Measurements from ENCODE around the gene ALDH9A1.

DNA sequence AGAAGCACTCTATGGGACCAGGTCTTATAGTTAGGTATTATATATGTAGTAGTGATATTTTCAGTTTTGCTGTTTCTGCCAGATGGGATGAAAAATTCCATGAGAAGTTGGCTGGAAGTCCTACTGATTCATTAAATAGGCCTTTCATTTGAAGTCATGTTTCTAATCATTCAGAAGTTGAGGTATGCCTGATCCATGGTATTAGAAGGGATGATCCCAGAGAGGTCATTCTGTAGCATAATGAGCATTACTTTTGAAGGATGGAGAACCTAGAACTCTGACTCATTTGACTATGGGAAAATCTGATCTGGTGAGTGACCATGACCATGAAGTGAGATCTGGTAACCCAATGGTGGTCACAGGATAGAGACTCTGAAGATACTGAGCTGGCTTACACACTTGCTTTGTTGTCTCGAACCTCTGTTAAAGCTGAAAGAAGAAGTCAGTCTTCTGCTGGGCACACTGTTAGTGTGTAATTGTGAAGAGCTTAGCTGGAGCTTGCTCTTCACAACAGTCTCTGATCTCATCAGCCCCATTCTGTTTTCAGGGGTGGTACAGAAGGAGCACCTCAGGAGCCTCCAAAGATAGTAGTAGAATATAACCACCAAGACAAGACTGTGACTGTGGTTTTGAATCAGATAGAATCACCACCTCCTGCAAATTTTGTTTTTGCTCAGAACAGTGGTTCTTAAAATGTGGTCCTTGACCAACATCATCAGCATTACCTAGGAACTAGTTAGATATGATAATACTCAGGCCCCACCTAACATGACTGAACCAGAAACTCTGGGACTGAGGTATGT is 58.3 kb downstream of the ALDH9A1 start:
- TF ChIP-seq, protein P1, sequence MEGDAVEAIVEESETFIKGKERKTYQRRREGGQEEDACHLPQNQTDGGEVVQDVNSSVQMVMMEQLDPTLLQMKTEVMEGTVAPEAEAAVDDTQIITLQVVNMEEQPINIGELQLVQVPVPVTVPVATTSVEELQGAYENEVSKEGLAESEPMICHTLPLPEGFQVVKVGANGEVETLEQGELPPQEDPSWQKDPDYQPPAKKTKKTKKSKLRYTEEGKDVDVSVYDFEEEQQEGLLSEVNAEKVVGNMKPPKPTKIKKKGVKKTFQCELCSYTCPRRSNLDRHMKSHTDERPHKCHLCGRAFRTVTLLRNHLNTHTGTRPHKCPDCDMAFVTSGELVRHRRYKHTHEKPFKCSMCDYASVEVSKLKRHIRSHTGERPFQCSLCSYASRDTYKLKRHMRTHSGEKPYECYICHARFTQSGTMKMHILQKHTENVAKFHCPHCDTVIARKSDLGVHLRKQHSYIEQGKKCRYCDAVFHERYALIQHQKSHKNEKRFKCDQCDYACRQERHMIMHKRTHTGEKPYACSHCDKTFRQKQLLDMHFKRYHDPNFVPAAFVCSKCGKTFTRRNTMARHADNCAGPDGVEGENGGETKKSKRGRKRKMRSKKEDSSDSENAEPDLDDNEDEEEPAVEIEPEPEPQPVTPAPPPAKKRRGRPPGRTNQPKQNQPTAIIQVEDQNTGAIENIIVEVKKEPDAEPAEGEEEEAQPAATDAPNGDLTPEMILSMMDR (IDR thresholded peaks at IDR 0.05 in 2 of 3, conservative IDR thresholded peaks at IDR 0.05 in 1 of 3; ENCODE audit: control insufficient read depth in 2 of 3, extremely low read depth in 1 of 3, insufficient read depth in 1 of 3, low read depth in 3 of 3, low read length in 3 of 3) = no peak
- TF ChIP-seq CHD2 (IDR thresholded peaks at IDR 0.05; ENCODE audit: borderline replicate concordance, low read depth, low read length) = no peak
- TF ChIP-seq ZBED1 (IDR thresholded peaks at IDR 0.05; ENCODE audit: borderline replicate concordance) = no peak
- TF ChIP-seq POLR2A (IDR thresholded peaks at IDR 0.05; ENCODE audit: low read depth, low read length) = no peak
- no peak for TF ChIP-seq EZH2 (IDR thresholded peaks at IDR 0.05; ENCODE audit: borderline replicate concordance, control insufficient read depth, low read depth, low read length)
- TF ChIP-seq EP300 (IDR thresholded peaks at IDR 0.05; ENCODE audit: borderline replicate concordance in 1 of 2, control insufficient read depth in 1 of 2, low read depth in 2 of 2, low read length in 2 of 2) = no peak
- TF ChIP-seq PML (IDR thresholded peaks at IDR 0.05; ENCODE audit: low read length) = no peak
- no peak for TF ChIP-seq ETV6 (conservative IDR thresholded peaks at IDR 0.05 in 1 of 2, IDR thresholded peaks at IDR 0.05 in 1 of 2; ENCODE audit: borderline replicate concordance in 1 of 2, low read depth in 1 of 2)
- TF ChIP-seq, protein P2, sequence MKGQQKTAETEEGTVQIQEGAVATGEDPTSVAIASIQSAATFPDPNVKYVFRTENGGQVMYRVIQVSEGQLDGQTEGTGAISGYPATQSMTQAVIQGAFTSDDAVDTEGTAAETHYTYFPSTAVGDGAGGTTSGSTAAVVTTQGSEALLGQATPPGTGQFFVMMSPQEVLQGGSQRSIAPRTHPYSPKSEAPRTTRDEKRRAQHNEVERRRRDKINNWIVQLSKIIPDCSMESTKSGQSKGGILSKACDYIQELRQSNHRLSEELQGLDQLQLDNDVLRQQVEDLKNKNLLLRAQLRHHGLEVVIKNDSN (IDR thresholded peaks at IDR 0.05; ENCODE audit: borderline replicate concordance, extremely low read length, insufficient read depth, low read depth, low read length) = no peak
- TF ChIP-seq POLR2AphosphoS5 (IDR thresholded peaks at IDR 0.05; ENCODE audit: low read length) = no peak
- TF ChIP-seq, protein P3, sequence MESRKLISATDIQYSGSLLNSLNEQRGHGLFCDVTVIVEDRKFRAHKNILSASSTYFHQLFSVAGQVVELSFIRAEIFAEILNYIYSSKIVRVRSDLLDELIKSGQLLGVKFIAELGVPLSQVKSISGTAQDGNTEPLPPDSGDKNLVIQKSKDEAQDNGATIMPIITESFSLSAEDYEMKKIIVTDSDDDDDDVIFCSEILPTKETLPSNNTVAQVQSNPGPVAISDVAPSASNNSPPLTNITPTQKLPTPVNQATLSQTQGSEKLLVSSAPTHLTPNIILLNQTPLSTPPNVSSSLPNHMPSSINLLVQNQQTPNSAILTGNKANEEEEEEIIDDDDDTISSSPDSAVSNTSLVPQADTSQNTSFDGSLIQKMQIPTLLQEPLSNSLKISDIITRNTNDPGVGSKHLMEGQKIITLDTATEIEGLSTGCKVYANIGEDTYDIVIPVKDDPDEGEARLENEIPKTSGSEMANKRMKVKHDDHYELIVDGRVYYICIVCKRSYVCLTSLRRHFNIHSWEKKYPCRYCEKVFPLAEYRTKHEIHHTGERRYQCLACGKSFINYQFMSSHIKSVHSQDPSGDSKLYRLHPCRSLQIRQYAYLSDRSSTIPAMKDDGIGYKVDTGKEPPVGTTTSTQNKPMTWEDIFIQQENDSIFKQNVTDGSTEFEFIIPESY (IDR thresholded peaks at IDR 0.05) = no peak
- no peak for TF ChIP-seq RFX5 (IDR thresholded peaks at IDR 0.05; ENCODE audit: low read depth, low read length)

Data from GM12878 (cell line).